HS-27A (cell line): ENCODE results near the gene HOXC10.

Experiments used
- DNase-seq: peaks from one replicate; pipeline ENCODE4 v3.0.0-alpha.2; 2012; ENCODE audit warnings: low read depth, missing footprints

Gene HOXC10

DNA sequence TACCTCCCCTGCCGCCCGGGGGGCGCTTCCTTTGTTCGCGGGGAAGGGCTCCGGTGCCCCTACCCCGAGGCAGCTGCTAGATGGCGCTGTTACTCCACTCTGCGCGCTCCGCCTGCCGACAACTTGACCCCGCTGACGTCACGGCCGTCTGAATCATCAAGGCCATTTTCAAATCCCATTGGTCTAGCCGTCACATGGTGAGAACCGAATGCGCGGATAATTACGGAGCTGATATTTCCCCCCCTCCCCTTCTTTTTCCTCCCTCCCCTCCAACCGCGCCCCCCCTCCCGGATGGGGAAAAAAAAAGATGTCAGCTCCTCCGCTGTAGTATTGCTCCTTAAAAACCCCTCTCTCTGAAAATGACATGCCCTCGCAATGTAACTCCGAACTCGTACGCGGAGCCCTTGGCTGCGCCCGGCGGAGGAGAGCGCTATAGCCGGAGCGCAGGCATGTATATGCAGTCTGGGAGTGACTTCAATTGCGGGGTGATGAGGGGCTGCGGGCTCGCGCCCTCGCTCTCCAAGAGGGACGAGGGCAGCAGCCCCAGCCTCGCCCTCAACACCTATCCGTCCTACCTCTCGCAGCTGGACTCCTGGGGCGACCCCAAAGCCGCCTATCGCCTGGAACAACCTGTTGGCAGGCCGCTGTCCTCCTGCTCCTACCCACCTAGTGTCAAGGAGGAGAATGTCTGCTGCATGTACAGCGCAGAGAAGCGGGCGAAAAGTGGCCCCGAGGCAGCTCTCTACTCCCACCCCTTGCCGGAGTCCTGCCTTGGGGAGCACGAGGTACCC, at the start of gene HOXC10:
Gene HOXC10 (plus strand): TSS at position 246 of the 791 bp plus-strand sequence. CDS start 114 bp downstream, at position 360.
- DNase-seq: peak; percentile 95

DNA sequence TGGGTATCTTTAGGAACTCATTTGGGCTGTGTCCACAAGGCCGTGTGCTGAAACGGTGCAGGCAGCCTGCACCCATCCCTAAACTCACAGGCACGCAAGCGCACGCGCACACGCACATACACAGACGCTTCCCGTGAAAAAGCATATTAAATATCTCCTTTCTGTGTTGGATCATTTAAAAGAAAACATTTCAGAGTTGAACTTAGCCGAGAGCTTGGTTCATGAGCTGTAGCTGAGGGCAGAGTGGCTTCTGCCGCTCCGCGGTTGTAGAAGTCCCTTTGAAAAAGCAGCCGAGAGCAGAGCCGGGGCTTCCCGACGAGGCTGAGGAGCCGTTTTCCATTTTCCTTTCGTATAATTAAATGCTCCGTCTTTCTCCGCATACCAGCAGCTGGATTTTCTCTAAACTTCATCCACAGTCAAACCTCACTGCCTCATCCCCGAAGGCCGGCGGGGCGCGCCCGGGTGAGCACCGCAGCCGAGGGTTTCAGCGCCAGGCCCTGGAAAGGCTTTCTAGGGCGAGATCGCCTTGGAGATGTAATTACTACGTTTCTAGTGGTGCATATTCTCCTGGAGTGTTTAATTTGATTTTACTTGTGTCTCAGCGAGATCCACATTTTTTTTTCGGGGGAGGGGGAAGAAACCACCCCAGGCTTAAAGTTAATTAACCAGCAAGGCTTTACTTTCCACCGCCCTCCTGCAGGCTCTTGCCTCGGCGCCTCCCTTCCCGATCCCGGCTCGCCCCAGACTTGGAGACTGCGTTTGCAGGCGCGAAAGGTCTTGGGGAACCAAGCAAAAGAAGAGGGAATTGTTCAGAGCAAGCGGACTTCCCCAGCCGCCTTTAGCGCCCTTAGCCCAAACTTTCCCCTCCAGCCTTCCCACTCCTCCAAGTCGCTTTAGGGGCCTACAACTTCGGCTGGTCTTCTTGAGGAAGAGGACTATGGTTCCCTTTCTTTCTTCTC, 49.3 kb upstream of the HOXC10 start:
- no peak for DNase-seq

DNA sequence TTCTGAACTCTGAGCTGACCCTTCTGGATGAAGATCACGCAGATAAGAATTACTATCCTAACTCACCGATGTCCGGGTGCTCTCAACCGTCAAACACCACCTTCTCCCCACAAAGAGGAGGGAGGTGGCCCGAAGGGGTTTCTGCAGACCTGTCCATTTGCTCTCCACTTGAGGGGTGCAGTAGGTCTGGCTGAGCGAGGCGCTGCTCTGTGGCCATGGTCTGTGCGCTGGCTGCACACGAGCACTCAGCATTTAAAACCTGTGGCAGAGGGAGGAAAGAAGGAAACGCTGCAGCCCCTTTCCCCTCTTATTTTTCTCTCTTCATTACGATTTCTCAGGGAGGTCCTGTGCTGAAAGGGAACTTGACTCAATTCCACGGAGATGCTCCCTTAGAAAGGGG, 47.8 kb upstream of the HOXC10 start:
- no peak for DNase-seq

DNA sequence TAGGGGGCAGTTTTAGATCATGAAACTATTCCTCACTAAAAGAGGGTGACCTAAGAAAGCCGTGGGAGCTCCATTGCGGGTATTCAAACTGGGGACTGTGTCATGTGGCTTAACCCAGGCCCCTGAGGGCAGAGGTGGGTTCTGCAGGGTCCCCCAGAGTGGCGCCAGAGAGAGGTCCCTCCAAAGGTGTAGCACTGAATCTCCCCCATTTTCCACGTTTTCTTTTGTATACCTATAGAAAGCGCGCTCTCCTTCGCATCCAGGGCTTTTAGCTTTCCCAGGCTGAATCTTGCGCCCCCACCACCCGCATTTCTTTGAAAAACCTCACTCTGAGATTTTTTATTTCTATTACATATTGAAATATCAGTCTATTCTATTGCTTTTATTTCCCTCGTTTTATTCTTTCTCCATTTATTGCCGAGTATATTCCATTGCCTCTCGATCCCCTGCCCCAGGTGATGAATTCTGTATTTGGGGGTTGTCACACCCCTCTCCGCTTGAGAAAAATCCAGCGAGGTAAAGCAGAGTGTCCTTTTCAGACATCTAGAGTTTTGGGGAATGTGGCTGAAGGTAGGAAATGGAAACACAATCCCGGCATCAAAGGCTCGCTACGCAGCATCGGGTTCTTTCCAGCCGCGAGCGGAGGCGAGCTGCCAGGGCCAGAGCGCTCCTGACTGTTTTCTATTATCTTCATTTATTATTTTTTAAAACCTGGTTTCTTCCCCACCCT, 47.2 kb upstream of the HOXC10 start:
- no peak for DNase-seq

DNA sequence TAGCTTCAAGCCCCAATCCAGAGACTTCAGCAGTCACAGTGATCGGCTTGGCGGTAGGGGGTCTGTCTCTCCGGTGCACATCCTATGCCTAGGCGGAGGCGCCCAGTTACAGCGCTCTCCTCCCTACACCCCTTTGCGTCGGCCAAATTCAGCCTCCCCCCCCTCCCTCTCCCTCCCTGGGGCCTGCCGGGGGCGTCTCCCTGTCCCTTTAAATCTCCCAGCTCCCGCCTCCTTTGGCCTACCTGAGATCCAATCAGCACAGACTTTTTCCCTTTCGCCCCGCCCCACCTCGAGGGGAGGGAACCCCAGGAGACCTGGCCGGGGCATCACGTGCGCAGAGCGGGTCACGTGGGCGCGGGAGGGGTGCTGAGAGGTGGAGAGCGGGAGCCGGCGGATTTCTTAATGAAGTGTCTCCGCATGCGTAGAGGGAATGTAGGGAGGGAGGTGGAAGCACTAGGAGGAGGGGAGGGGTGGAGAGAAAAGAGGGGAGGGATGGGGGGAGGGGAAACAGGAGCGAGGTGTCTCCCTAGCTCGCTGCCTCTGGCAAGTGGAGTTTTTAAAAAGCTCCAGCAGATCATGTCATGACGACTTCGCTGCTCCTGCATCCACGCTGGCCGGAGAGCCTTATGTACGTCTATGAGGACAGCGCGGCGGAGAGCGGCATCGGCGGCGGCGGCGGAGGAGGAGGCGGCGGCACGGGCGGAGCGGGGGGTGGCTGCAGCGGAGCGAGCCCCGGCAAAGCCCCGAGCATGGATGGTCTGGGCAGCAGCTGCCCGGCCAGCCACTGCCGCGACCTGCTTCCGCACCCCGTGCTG, 46.4 kb upstream of the HOXC10 start, which contains the start of gene HOXC13:
Gene HOXC13 (plus strand): TSS at position 506 of the 815 bp plus-strand sequence. CDS start 76 bp downstream, at position 582.
- peak; percentile 40 for DNase-seq

DNA sequence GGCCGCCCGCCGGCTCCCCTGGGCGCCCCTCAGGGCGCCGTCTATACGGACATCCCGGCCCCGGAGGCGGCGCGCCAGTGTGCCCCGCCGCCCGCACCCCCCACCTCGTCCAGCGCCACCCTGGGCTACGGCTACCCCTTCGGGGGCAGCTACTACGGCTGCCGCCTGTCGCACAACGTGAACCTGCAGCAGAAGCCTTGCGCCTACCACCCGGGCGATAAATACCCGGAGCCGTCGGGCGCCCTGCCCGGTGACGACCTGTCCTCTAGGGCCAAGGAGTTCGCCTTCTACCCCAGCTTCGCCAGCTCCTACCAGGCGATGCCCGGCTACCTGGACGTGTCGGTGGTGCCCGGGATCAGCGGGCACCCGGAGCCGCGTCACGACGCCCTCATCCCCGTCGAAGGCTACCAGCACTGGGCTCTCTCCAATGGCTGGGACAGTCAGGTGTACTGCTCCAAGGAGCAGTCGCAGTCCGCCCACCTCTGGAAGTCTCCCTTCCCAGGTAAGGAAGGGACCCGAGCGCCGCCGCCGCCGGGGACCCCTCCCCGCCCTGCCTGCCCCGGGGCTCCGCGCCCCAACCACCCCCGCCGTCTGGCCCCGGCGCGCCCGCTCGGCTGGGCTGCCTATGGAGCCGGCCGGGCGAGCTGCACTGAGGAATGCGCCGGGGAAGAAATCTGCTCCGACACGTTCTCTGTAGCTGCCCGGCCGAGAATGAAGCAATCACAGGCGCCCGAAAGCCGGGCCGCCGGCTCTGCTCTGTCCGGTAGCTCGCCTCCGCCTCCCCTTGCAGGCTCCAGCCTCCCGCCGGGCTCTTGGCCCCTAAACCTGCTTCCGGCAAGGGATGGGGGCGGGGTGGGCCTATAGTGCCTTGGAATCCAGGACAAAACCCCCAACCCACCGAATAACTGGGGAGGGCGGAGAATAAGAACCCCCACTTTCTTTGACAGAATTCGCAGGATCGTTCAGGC, 45.5 kb upstream of the HOXC10 start:
- DNase-seq: no peak

DNA sequence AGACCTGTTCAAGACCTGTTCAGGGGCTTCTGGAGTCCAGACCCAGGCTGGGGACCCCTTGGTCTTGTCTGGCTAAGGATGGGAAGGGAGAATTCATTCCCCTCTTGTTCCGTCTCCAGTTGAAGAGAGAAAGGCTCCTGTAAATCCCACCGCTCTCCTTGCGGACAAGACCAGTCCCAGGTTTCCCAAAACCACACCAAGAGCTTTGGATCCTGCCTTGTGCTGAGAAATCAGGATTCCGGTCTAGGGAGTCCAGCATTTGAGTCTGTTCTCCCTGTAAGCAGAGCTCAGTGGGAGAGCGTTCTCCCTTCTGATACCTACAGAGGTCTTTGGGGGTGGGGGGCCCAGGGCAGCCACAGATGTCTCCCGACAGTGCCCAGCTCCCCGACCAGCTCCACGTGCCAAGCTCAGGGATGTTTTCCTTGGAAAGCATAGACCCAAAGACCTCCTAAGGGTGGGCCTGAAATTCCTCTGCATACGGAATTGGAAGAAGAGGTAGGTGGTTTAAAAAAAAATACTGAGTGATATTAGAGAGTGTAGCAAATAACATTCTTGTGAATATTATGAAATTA, 44.4 kb upstream of the HOXC10 start:
- no peak for DNase-seq

DNA sequence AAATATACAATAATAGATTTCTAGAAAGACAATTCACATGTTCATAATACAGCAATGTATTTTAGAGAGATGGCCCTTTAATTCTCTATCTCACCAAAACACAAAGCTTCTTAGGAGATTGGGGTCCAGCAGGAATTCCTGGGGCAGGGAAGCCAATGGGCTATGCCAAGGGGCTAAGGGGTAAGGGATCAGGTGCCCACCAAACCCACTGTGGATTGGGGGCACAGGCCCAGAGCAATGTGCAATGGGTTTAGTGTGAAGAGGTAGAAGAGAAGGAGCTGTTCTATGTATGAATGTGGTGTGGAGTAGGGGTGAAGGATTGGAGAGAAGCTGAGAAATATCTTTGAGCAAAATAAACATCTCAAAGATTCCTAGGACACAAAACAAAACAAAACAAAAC, 43.8 kb upstream of the HOXC10 start:
- no peak for DNase-seq

DNA sequence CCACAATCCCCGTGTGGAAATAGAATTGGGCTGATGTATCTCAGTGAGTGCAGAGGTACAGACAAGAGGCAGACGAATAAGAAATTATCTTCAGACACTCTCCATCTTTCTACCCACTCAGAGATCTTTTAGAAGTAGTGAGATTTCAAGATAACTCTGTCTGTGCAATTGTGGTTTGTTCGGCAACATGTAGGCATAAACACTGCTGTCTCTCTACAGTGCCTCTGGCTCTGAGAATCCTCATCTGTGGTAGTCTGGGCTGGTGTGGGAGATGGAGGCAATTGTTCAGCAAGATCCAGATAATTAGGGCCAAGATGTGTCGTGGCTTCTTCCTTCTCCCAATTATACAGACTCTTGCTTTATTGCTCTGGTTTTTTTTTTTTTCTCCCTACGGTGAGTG, 43.2 kb upstream of the HOXC10 start:
- DNase-seq: no peak

DNA sequence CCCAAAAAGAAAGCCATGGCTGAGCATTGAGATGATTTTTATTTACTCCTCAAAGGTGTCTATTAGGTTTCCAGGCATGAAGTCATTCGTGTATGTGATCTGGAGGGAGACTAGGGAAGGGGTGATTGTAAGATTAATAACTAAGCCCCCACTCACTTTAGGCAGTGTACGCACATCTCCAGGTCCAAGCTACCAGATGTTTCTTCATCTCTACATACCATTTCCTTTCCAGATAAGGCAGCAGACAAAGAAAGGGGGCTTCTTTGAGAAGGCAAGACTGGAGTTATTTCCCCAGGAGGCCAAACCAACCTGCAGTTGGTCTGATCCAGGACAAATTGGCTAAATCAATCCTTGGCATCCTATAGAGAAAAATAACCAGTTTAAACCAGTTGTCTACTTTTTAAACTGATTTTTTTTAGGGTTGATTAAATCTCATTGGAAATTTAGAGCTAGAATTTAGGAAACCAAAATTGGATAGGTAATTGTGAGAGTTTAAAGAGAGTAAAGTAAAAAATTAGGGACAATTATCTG, 42.4 kb upstream of the HOXC10 start:
- DNase-seq: no peak

DNA sequence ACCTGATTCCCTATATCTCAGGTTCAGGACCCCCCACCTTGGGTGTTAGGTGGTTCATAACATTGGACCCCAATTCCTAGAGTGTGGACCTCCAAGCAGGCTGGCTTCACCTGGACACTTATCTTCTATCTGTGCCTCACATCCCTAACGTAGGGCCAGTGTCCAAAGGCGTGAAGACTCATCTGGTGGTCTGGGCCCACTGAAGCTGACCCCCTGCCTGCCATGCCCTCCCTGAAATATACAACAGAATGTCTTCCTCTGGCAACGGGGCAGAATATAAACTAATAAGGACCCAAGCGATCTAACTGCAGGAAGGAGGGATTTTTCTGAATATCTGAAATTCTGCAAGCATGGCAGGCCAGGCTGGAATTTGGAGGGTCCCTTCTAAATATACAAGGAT, 40.7 kb upstream of the HOXC10 start:
- no peak for DNase-seq

DNA sequence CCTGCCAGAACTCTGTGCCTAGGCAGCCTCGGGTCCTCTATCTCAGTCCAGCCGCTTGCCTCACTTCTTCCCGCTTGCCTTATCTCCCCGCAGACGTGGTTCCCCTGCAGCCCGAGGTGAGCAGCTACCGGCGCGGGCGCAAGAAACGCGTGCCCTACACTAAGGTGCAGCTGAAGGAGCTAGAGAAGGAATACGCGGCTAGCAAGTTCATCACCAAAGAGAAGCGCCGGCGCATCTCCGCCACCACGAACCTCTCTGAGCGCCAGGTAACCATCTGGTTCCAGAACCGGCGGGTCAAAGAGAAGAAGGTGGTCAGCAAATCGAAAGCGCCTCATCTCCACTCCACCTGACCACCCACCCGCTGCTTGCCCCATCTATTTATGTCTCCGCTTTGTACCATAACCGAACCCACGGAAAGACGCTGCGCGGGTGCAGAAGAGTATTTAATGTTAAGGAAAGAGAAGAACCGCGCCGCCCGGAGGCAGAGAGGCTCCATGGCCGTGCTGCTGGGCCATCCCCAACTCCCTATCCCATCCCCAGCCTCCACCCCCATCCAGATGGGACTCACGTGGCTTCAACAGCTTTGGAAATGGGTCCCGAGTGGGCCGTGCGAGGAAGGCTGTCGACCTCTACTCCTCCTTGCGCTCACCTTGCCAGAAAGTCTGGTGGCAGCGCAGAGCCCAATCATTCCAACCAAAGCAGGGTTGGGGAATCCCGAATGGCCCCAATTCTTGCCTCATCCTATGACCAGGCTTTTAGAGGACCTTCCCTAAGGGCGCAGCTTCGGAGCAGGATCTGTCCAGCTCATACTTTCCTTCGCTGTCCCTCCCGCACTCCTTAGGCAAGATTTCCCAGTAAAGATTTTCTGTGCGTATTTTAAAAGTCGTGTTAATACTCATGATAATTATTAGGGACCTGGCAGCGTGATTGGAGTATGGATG, 39.8 kb upstream of the HOXC10 start:
- no peak for DNase-seq

DNA sequence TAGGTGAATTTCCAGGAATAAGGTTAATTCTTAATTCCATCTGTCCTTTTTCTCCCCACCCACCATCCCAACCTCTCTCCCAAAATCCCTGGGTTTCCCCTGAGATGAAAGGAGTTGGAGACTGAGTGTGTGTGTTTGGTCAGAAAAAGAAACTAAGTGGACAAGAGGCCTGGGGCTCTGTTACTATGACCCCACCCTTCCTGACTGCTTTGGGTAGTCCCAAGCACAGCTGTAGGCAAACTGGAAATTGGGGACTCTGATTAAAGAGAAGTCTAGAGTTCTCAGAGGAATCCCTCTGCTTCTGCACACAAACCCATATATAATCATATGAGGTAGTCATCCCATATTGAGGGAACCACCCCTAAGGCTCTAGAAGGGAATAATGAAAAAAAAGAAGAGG, 37.2 kb upstream of the HOXC10 start:
- no peak for DNase-seq

DNA sequence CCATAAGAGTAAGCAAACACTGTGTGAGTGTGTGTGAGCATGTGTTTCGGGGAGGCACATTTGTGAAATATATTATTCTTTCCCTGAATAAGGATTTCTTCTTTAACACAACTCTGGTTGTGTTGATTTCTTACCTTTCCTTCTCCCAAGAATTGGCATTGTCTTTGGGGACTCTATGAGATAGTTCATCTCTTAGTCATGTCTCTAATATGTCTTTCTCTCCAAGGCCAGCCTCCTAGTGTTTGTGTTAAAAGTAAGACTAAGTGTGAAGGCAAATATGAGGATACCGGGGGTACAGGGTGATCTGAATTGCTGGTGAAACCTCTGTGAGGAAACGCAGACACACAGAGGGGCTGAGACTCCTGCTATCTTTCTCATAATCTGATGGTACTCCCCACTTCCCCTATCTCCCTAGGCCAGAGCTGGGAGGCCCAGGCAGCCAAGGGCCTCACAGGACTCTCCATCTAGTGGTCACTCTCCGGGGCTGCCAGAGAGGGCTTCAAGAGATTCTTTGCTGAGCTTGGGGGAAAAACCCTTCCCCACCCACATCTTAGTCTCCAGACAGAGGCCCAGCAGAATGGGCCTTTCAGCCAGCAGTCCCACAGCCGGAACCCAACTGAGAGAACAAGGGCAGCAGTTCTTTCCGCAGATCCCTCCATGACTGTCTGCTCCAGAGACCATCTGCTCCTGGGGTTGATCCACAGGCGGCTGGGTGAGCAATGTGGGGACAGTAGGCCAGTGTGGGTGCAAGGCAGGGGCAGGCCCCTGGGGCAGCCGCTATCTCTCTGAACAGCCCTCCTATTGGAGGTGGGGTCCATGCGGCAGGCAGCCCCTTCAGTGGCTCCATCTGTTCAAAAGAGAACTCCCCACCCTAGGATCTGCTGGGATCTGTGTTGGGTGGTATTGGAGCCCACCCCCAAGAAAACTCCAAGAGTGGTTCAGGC, 36.0 kb upstream of the HOXC10 start:
- DNase-seq: no peak

DNA sequence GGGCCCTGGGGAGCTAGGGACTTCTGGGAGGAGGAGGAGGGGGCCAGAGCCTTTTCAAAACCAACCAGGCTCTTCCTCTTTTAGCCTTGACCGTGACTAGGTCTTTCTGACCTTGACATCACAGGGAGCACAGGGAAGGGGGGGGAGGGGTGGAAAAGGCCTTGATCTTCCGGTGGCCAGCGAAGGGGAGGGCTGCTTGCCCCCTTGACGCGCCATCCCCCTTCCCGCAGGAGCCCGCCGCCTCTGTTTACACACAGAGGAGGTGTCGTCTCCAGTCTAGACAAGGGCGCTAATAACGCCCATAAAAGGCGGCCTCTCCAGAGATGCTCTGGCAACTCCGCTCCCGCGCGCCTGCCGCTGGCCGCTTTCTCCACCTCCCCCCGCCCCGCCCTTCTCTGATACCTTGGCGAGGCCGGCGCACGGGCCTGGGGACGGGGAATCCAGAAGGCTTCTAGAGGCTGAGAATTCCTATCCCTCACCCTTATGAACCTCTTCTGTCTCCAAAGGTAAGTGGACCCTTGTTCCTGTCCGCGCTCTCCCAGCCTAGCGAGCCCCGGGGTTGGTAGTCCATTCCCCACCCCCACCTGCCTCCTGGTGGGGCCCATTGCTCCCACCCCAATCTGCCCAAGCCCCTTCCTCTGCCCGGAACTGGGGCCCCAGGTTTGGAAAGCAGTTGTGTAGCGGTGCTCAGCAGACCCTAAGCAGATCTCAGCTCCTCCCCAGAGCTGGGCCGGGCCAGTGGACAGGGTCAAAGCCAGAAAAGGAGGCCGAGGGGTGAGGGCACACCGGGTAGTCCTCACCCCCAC, 35.1 kb upstream of the HOXC10 start:
- no peak for DNase-seq

DNA sequence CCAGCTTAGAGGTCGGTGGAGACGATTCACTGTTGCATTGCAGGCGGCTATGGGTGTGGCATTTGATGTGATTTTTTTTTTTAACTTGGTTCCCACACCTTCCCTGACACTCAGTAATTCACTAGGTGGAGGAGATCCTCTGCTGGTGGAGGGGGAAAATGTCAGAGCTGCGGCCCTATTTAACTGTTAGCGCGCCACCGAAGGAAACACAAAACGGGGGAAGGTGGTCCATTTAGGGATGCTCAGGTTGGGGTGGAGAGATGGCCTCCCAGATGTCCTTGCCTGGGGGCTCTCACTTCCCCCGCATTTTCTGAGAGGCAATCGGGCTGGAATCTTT, 34.5 kb upstream of the HOXC10 start:
- DNase-seq: no peak
